D721Med (cell line): ENCODE results near the gene CD22.

Experiments used
- DNase-seq: peaks from one replicate; pipeline ENCODE4 v3.0.0; 2011; ENCODE audit warnings: low spot score; ENCODE audit not compliant: insufficient read length
- FAIRE-seq: peaks from 2 replicates; lab custom pipeline; 2011; peaks lifted over from hg19 to GRCh38; lab: Jason Lieb, UNC
- CTCF ChIP-seq: IDR thresholded peaks from 2 replicates; pipeline ENCODE4 v1.5.1; 2012; ENCODE audit warnings: mild to moderate bottlenecking, control low read depth; ENCODE audit not compliant: insufficient read depth; ENCODE audit errors: missing control alignments

The CD22 gene

GRCh38 chr19:35389192-35389861 lies 60.3 kb downstream of the CD22 start:
- DNase-seq = no peak
- no peak for FAIRE-seq
- TF ChIP-seq CTCF = no peak

- FAIRE-seq (no peak), DNase-seq (no peak)
- no peak for TF ChIP-seq CTCF
Observed at GRCh38 chr19:35392742-35393715, 64.0 kb downstream of the CD22 start.

- no peak for TF ChIP-seq CTCF
- DNase-seq (no peak), FAIRE-seq (no peak)
Observed at GRCh38 chr19:35395382-35396199, 66.6 kb downstream of the CD22 start.

- no peak for FAIRE-seq
- TF ChIP-seq CTCF = no peak
- no peak for DNase-seq
Observed at GRCh38 chr19:35396240-35396885, 67.4 kb downstream of the CD22 start.
